Measurements from ENCODE around the gene HOXC10. TPM values are rescaled to one million over a fixed set of nuclear protein-coding genes. Genes with fewer than 3 reads are reported as not detected.

Gene HOXC10
- total and polyA plus RNA-seq, 2 of the 8 experiments (the other 6 are each of a cell fraction or from before 2014, with no cell fraction given) = not detected

DNA sequence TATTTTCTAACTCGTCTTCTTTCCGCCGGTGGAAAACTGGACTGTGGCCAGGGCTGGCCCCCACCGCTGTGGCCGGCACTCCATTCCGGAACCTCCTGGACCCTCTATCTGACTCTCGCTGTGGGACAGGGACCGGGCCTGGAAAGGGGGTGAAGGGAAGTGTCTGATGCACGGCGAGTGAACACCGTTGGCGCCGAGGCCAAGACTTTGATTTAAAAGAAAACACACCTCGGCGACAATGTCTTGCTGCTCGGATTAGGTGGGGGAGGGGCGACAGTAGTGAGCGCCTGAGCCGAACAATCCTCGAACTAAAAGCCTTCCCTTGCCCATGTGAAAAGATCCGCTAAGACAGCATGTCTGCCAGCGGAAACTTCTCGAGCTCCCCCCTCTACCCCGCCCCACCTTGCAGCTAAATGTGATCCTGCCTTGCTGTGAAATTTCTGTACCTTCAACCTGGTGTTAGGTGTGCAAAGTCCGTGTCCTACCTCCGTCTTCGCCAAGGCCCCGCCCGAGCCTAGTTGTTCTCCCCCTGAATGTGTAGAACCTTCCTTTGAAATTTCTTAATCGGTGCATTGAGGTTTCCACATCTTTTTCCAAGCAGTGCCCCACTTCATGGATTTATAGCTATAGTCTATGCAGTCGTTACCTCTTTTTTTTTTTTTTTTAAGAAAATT is 9.3 kb upstream of the HOXC10 start:
- H3K9ac ChIP-seq (replicated peaks in 1 of 4; ENCODE audit: extremely low read depth in 1 of 4, low read depth in 3 of 4, low read length in 3 of 4) = no peak overlapping the region
- H3K79me1 ChIP-seq (ENCODE audit: low read depth, low read length) = no peaks in the 10 kb centered on the region
- H3K27ac ChIP-seq (ENCODE audit: low read depth, low read length) = no peak overlapping the region
- no peak overlapping the region for H4K91ac ChIP-seq (replicated peaks; ENCODE audit: insufficient read length, low read length)
- H4K5ac ChIP-seq (ENCODE audit: insufficient read length, low read depth, low read length) = no peak overlapping the region
- no peaks in the 10 kb centered on the region for H3K79me2 ChIP-seq (ENCODE audit: control insufficient read depth in 1 of 2, insufficient read depth in 2 of 2, low read length in 2 of 2)
- H2AK5ac ChIP-seq (ENCODE audit: low read depth, low read length) = no peak overlapping the region
- peaks cover 0 to 3% (median 0%) of the 10 kb centered on the region in 4 experiments; a peak in 1 of 8 replicates for H3K36me3 ChIP-seq (ENCODE audit: control insufficient read depth in 2 of 4, insufficient read depth in 4 of 4, low read length in 3 of 4)
- peaks cover 1% of the 10 kb centered on the region; the same call in 1 of the 2 replicates for H3K23me2 ChIP-seq (ENCODE audit: low read depth, low read length)
- H4K20me1 ChIP-seq (replicated peaks in 1 of 2; ENCODE audit: control insufficient read depth in 1 of 2, insufficient read depth in 2 of 2, low read length in 2 of 2) = peaks cover 22 to 29% of the 10 kb centered on the region in 2 experiments
- H2BK120ac ChIP-seq (replicated peaks; ENCODE audit: low read depth, low read length) = no peak overlapping the region
- H3K27me3 ChIP-seq (replicated peaks in 1 of 4; ENCODE audit: control insufficient read depth in 3 of 4, extremely low read depth in 1 of 4, insufficient read depth in 3 of 4, low read length in 3 of 4) = peaks cover 96 to 100% (median 99%) of the 10 kb centered on the region in 4 experiments
- no peak overlapping the region for H2BK20ac ChIP-seq (ENCODE audit: low read length)
- no peak overlapping the region for H3K4ac ChIP-seq (replicated peaks; ENCODE audit: insufficient read length, low read depth, low read length)
- peaks cover 0 to 10% (median 4%) of the 10 kb centered on the region in 4 experiments; a peak in 6 of 7 replicates for H3K4me1 ChIP-seq (replicated peaks in 1 of 4; ENCODE audit: control insufficient read depth in 3 of 4, insufficient read depth in 4 of 4, low read length in 3 of 4)
- DNase-seq (ENCODE audit: low read depth in 1 of 2, low spot score in 2 of 2) (no peak), FAIRE-seq (no peak)
- no peak overlapping the region for H2AFZ ChIP-seq (ENCODE audit: low read length)
- 0 out of 2 replicates have a peak overlapping the region, but pooled peaks have one; percentile 27 for H2BK12ac ChIP-seq (ENCODE audit: low read depth, low read length)
- no peak overlapping the region for H2BK15ac ChIP-seq (ENCODE audit: low read length)
- H3K18ac ChIP-seq (ENCODE audit: extremely low read depth, low read length) = no peak overlapping the region
- no peak overlapping the region for H3K56ac ChIP-seq (replicated peaks; ENCODE audit: insufficient read length, low read depth, low read length)
- ChIA-PET POLR2A (ENCODE audit: partially characterized antibody) (interaction anchor here (0.8 kb wide), 1 partner anchor 13 kb away, joined by 3 read pairs; no protein-coding TSS in a partner anchor), CTCF (ENCODE audit: partially characterized antibody) (interaction anchor here (0.7 to 1.9 kb wide), 6 partner anchors 9 to 33 kb away, joined by 3 to 7 read pairs (median 4); partner anchors contain the start of genes HOXC10 and HOXC8)
- no peak overlapping the region for H2BK5ac ChIP-seq (ENCODE audit: low read depth, low read length)
- H3K14ac ChIP-seq (ENCODE audit: insufficient read length) = no peak overlapping the region
- H3K23ac ChIP-seq (ENCODE audit: insufficient read length) = no peak overlapping the region
- WGBS, 2 experiments (ENCODE audit: extremely low coverage in 1 of 2, insufficient coverage in 1 of 2, insufficient read length in 1 of 2, insufficient replicate concordance in 2 of 2, low coverage in 1 of 2, low lambda C conversion rate in 2 of 2, missing lambda C conversion rate in 1 of 2) = 8% methylated on average over 30 of the region's 31 CpGs; no CpG with 5 or more reads in 1 of the 2 experiments
- H3K9me3 ChIP-seq (ENCODE audit: insufficient read depth in 2 of 2, low read depth in 1 of 2, low read length in 1 of 2) = 0 out of 4 replicates have a peak, but pooled peaks cover 0 to 2% of the 10 kb centered on the region in 2 experiments
- peak overlapping the region in 1 of 4 experiments; percentile 6; a peak in 1 of 8 replicates for H3K4me3 ChIP-seq (ENCODE audit: extremely low read depth in 1 of 4, insufficient read depth in 2 of 4, low read depth in 3 of 4, low read length in 4 of 4)
- H4K8ac ChIP-seq (ENCODE audit: extremely low read depth, insufficient read depth, low read length) = no peak overlapping the region
- H3K4me2 ChIP-seq (ENCODE audit: insufficient read depth in 1 of 2, low read depth in 2 of 2, low read length in 2 of 2) = peak overlapping the region in 1 of 2 experiments; percentile 29; a peak in 1 of 4 replicates
- TF ChIP-seq CTBP2 (IDR thresholded peaks at IDR 0.05; ENCODE audit: borderline replicate concordance, insufficient read depth, insufficient read length, low read length) = peak; percentile 91
- TF ChIP-seq YY1 (IDR thresholded peaks at IDR 0.05; ENCODE audit: low read depth, low read length) = no peak
- TF ChIP-seq, protein P1, sequence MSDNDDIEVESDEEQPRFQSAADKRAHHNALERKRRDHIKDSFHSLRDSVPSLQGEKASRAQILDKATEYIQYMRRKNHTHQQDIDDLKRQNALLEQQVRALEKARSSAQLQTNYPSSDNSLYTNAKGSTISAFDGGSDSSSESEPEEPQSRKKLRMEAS (IDR thresholded peaks at IDR 0.05) = peak; percentile 9; the same call in 1 of the 2 replicates
- TF ChIP-seq EGR1 (IDR thresholded peaks at IDR 0.05; ENCODE audit: borderline replicate concordance, low read depth, low read length) = 0 out of 2 replicates have a peak, but pooled peaks have one; percentile 25
- TF ChIP-seq GTF2F1 (IDR thresholded peaks at IDR 0.05; ENCODE audit: borderline replicate concordance, low read depth, low read length) = no peak
- no peak for TF ChIP-seq JUND (IDR thresholded peaks at IDR 0.05; ENCODE audit: low read length)
- TF ChIP-seq, protein P2, sequence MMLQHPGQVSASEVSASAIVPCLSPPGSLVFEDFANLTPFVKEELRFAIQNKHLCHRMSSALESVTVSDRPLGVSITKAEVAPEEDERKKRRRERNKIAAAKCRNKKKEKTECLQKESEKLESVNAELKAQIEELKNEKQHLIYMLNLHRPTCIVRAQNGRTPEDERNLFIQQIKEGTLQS (IDR thresholded peaks at IDR 0.05; ENCODE audit: insufficient read depth, low read depth, low read length) = no peak
- TF ChIP-seq RBBP5 (IDR thresholded peaks at IDR 0.05; ENCODE audit: borderline replicate concordance, low read depth, low read length) = no peak
- no peak for TF ChIP-seq RFX5 (IDR thresholded peaks at IDR 0.05; ENCODE audit: borderline replicate concordance, low read depth, low read length)
- TF ChIP-seq SP1 (IDR thresholded peaks at IDR 0.05; ENCODE audit: low read depth, low read length) = peak; percentile 71
- no peak for TF ChIP-seq GABPA (IDR thresholded peaks at IDR 0.05; ENCODE audit: borderline replicate concordance, insufficient read depth, low read length)
